Calu3 (cell line): ENCODE results near the gene LRRFIP1. TPM values are rescaled to one million over a fixed set of nuclear protein-coding genes. Genes with fewer than 3 reads are reported as not detected.
A peak's percentile ranks its signal among the peaks of the same experiment; 100 is the strongest.

Experiments used
- BruUV-seq: library from RNA; stranded (reverse); fragments of 400-500 nt; replicated peaks from 2 replicates; lab custom pipeline; 2021; lab: Mats Ljungman, UMichigan
- CTCF ChIA-PET: fragments of 300-600 bp; sonication (Branson Sonifier 250); formaldehyde crosslinking; loops from one replicate; lab custom pipeline; 2022; ENCODE audit warnings: antibody characterized with exemption; lab: Charles Lee
- DNase-seq: peaks from one replicate; pipeline ENCODE4 v3.0.0; 2022
- H3K27ac Mint-ChIP-seq: one replicate; pipeline ENCODE4 v1.8.0; 2022; ENCODE audit warnings: mixed read lengths; ENCODE audit not compliant: unreplicated experiment
- H3K27me3 Mint-ChIP-seq: one replicate; pipeline ENCODE4 v1.8.0; 2022; ENCODE audit warnings: mixed read lengths; ENCODE audit not compliant: unreplicated experiment
- H3K36me3 Mint-ChIP-seq: one replicate; pipeline ENCODE4 v1.8.0; 2022; ENCODE audit warnings: mild to moderate bottlenecking, moderate library complexity, mixed read lengths; ENCODE audit not compliant: insufficient read depth, unreplicated experiment
- H3K4me1 Mint-ChIP-seq: one replicate; pipeline ENCODE4 v1.8.0; 2022; ENCODE audit warnings: mild to moderate bottlenecking, low read depth, mixed read lengths; ENCODE audit not compliant: unreplicated experiment
- H3K4me3 Mint-ChIP-seq: one replicate; pipeline ENCODE4 v1.8.0; 2022; ENCODE audit warnings: mild to moderate bottlenecking, low read depth, moderate library complexity, mixed read lengths; ENCODE audit not compliant: unreplicated experiment
- H3K9me3 Mint-ChIP-seq: one replicate; pipeline ENCODE4 v1.8.0; 2022; ENCODE audit warnings: low read depth, mixed read lengths; ENCODE audit not compliant: unreplicated experiment
- intact Hi-C: fragments of 100-400 bp; cut with micrococcal nuclease; formaldehyde crosslinking; loops from one replicate; pipeline ENCODE4 v1.10.0; 2022; ENCODE audit not compliant: unreplicated experiment
- total RNA-seq: library from RNA; stranded (reverse); gene quantifications from 2 replicates; pipeline ENCODE4 v1.2.3, GENCODE V29; 2022
- TF ChIP-seq, protein P1 (sequence below): fragments of 200-600 bp; IDR thresholded peaks from one replicate; pipeline ENCODE4 v1.8.0; 2022; ENCODE audit warnings: antibody characterized with exemption; ENCODE audit not compliant: unreplicated experiment

The LRRFIP1 gene
- total RNA-seq, 1 experiment from 2014 or later = 161 TPM

DNA sequence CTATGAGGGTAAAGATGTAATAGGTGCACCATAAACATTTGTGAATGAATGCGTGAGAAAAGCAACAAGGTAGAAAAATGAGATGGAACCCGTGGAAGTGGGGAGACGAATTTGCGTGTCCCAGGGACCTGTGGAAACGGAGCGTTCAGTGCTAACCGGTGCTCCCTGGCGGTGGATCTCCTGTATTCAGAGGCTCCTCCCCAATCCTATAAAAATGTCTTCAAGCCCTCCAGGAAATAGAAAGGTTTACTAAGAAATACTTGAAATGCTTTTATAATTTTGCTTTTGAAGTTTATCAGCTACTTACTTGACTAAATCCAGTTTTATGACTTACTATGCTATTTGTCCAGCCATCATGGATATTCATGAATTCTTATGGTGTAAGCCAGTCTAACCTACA, 108.4 kb downstream of the LRRFIP1 start:
- H3K27ac Mint-ChIP-seq = no peak overlapping the region
- TF ChIP-seq, protein P1, sequence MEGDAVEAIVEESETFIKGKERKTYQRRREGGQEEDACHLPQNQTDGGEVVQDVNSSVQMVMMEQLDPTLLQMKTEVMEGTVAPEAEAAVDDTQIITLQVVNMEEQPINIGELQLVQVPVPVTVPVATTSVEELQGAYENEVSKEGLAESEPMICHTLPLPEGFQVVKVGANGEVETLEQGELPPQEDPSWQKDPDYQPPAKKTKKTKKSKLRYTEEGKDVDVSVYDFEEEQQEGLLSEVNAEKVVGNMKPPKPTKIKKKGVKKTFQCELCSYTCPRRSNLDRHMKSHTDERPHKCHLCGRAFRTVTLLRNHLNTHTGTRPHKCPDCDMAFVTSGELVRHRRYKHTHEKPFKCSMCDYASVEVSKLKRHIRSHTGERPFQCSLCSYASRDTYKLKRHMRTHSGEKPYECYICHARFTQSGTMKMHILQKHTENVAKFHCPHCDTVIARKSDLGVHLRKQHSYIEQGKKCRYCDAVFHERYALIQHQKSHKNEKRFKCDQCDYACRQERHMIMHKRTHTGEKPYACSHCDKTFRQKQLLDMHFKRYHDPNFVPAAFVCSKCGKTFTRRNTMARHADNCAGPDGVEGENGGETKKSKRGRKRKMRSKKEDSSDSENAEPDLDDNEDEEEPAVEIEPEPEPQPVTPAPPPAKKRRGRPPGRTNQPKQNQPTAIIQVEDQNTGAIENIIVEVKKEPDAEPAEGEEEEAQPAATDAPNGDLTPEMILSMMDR = no peak
- intact Hi-C loops = no loop called here
- DNase-seq = no peak
- no TSS peak for BruUV-seq
- CTCF ChIA-PET = no interaction called here
- no peaks in the 10 kb centered on the region for H3K27me3 Mint-ChIP-seq
- H3K36me3 Mint-ChIP-seq = peaks cover 82% of the 10 kb centered on the region
- peaks cover 40% of the 10 kb centered on the region for H3K4me1 Mint-ChIP-seq
- no peaks in the 10 kb centered on the region for H3K9me3 Mint-ChIP-seq
- H3K4me3 Mint-ChIP-seq = no peak overlapping the region

DNA sequence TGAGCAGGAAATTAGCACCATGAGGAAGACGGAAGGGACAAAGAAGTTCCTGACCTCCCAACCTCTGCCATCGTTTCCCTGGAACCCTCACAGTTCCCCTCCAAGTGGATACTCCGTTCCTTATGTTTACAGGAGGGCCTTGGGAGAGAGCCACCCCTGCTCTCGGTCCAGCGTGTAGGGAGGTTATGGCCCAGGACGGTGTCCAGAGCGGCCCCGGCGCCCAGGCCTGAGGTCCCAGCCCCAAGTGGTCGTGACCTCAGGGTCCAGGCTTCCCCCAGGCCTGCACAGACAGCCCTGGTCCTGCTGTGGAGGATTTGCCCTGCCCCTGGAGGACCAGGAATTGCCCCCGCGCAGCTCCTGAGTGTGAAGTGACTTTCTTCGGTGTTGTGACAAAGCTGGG, 109.4 kb downstream of the LRRFIP1 start:
- peaks cover 40% of the 10 kb centered on the region for H3K4me1 Mint-ChIP-seq
- no TSS peak for BruUV-seq
- H3K9me3 Mint-ChIP-seq = no peaks in the 10 kb centered on the region
- no peak for DNase-seq
- CTCF ChIA-PET = no interaction called here
- no peak overlapping the region for H3K4me3 Mint-ChIP-seq
- H3K27me3 Mint-ChIP-seq = no peaks in the 10 kb centered on the region
- TF ChIP-seq, protein P1 = no peak
- H3K27ac Mint-ChIP-seq = no peak overlapping the region
- intact Hi-C loops = no loop called here
- peaks cover 79% of the 10 kb centered on the region for H3K36me3 Mint-ChIP-seq

DNA sequence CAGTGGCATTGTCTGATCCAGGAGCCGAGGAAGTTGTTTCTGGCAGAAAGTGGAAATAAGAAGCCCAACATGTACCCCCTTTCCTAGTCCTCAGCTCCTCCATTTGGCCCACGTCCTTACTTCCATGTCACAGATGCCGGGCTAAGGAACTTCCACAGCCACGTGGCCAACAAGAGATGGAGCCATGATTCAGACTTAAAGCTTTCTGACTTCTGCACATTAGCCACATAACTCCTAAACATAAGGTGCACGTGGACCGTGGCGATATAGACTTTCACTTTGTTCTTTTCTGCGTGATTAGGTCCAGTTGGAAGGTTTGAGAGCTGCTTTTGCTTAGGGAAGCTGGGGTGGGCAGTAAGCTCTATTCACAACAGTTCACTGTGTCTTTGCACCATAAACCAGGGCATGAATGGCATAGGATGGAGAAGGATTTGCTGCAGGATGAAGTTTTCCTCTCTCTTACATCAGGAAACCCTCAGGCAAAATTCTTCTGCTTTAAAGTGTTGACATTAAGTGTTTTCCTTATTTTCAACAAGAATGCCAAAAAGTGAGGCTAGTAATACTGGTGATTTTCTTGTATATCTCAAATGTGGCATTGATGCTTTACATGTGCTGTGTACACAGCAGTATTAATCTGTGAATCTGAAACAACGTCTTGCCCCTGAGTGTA, 109.9 kb downstream of the LRRFIP1 start:
- TF ChIP-seq, protein P1 = no peak
- Mint-ChIP-seq H3K36me3 (peaks cover 75% of the 10 kb centered on the region), H3K4me3 (no peak overlapping the region), H3K4me1 (peaks cover 40% of the 10 kb centered on the region), H3K27ac (peak overlapping the region; percentile 82), H3K27me3 (no peaks in the 10 kb centered on the region), H3K9me3 (no peaks in the 10 kb centered on the region)
- no peak for DNase-seq
- no TSS peak for BruUV-seq
- CTCF ChIA-PET = no interaction called here
- intact Hi-C loops = no loop called here

DNA sequence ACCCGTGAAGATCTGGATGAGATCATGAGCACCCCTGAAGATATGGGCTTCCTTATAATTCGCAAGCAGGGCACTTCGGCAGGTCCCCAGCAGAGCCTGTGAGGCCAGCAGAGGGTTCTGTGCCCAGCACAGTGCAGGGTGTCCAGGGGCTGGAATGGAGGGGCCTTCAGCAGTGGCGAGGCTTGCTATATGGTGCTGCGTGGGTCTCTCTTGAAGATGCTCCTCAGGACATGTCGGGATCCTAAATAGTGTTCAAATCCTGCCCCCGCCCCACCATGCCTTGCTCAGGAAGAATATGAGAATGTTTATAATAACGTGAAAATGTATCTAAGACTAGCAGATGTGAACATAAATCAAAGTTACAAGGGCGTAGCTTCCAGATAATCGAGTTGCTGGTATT, 110.9 kb downstream of the LRRFIP1 start:
- Mint-ChIP-seq H3K4me3 (no peak overlapping the region), H3K36me3 (peaks cover 78% of the 10 kb centered on the region), H3K27me3 (no peaks in the 10 kb centered on the region), H3K4me1 (peaks cover 40% of the 10 kb centered on the region), H3K9me3 (no peaks in the 10 kb centered on the region), H3K27ac (peak overlapping the region; percentile 82)
- TF ChIP-seq, protein P1 = no peak
- intact Hi-C loops = no loop called here
- no TSS peak for BruUV-seq
- CTCF ChIA-PET = no interaction called here
- DNase-seq = no peak
